Measurements from ENCODE around the gene MDGA2.

The MDGA2 gene

DNA sequence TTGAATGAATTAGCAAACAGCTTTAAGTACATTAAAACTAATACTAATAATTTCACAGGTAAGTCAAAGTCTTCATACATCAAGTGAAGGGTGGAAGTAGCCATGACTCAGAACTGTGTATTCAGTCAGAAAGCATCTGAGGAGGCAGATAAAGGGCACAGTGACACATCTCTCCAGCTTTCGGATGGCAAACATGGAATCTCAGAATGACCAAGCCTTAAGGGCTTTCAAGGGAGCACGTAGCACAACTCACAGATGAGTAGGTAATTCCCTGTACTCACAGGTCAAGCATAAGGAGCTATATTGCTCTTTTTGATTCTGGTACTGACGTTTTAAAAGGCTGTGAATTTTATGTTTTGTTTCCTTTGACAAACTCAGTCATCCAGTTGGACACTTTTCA, 56.0 kb downstream of the MDGA2 start:
- no peak for DNase-seq

DNA sequence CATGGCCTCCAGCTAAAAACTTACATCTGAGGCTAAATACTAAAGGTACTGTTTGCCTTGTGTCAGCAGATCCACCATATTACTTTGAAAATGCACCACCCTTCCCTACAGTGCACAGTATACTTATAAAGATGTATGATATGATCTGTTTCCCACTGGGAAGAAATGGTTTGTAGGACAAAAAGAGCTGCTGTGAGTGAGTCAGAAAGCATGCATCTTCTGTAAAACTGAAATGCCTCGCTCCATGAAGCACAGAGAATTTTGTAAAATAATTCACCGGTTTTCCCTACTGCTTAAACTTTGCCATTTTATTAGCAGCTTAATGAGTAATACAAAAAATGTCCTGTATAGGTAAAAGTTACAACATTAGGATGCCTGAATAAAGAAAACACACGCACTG, 68.8 kb downstream of the MDGA2 start:
- DNase-seq, result no peak

- no peak for DNase-seq
These were observed 78.5 kb downstream of the MDGA2 start for GRCh38 chr14:47596860-47597259.

- no peak for DNase-seq
These were observed 79.2 kb downstream of the MDGA2 start for GRCh38 chr14:47596232-47596631.

DNA sequence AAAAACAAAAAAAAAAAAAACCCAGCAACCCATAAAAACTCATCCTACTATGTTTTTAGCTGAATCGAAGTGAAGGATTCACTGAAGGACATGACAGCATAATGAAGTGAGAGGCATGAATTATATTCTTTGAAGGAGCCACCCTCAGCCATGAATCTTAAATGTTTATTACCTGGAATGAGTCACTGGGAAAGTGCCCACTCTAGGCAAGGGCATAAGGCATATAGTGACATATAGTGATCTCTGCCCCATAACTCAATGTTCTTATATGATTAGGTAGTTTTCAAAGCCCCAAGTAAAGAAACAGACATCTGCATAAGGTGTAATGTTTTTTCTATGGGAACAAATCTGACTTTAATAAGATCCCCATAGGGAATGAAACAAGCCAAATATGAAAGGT, 79.9 kb downstream of the MDGA2 start:
- DNase-seq, result no peak

GRCh38 chr14:47590767-47591495, 84.5 kb downstream of the MDGA2 start:
- no peak for DNase-seq

DNA sequence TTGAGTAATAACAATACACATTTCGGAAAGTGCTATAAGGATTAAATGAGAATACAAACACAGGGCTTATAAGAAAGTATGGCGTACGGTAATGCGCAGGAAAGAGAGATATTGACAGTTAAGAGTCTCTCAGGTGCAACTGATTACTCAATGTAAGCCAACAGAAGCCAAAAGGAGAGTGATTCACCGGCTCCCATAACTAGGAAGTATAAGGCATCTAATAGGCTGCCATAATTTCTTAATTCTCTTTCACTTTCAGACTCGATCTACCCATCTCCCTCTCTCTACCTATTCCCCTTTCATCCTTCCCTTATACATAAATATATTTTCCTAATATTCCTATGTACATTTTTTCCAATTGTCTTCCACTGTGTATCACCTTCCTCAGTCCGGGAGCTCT, 90.0 kb downstream of the MDGA2 start:
- no peak for DNase-seq

- no peak for DNase-seq
These were observed 108.1 kb downstream of the MDGA2 start for GRCh38 chr14:47567273-47567672.

DNA sequence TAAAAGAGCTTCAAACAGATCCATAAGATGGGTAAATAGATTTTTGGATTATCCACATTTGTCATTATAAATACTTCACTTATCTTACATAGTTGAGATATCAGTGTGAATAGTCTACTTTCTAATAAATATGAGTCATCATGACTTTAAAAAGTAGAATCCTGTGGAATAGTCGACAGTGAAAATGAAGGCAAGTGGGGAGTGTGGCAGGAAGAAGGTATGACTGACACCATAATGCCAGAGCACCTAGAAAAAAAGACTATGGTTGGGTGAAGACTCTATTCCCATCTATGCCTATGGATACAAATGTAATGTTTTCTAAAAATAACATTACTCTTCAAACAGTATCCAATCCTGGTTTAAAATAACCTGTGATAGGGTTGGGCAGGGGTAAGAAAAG, 117.5 kb downstream of the MDGA2 start:
- DNase-seq, result no peak

DNA sequence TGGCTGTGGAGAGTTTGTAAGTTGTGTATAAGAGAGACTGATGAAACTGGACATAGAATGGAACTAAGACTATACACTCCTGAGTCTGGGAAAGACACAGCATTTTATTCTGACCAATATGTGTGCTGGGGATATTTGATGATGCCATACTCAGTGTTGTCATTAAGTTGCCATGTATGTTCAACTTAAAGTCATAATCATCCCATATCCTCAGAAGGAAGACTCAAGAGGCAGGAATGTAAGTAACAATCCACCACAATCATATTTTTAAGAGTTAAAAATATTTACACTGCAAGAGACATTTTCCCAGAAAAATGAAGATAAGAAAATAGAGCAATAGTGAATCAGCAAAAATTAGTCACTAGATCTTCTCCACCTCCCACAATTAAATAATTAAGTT, 120.1 kb downstream of the MDGA2 start:
- no peak for DNase-seq

DNA sequence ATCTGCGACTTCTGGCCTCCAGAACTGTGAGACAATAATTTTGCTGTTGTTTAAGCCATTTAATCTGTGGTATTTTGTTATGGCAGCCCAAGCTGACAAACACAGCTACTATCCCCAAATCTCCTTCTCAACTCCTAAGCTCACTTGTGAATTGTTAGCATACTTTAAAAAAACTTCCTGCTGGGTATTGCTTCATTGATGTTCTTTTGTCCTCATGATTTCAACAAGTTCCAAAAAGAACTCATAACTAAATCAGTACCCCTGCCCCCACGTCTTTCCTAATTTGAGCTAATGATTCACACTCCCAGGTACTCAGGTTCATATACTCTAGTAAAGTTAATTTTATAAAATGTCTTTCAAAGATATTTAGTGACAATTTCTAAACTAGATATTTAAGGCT, 125.5 kb downstream of the MDGA2 start:
- DNase-seq, result no peak

GRCh38 chr14:47543459-47543858, 131.9 kb downstream of the MDGA2 start:
- no peak for DNase-seq

DNA sequence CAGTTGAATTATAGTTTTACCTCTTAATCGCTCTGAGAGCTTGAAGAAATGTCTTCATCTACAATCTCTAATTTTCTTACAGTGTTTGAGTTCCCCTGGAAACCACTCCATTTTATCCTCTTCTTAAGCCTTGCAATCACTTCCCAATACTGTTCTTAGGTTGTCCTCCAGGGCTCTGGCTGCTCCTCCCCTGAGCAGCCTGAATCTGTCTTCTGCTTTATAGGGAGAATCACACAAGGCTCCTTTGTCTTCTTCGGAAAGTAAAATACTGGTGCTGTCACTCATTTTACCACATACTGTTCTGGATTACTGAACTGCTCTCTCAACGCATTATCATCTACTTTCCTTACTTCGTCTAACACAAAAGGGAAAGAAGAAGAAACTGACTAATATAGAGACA, 133.7 kb downstream of the MDGA2 start:
- no peak for DNase-seq

- DNase-seq, result no peak
These were observed 136.4 kb downstream of the MDGA2 start for GRCh38 chr14:47539031-47539461.

- no peak for DNase-seq
These were observed 139.1 kb downstream of the MDGA2 start for GRCh38 chr14:47536341-47536740.

DNA sequence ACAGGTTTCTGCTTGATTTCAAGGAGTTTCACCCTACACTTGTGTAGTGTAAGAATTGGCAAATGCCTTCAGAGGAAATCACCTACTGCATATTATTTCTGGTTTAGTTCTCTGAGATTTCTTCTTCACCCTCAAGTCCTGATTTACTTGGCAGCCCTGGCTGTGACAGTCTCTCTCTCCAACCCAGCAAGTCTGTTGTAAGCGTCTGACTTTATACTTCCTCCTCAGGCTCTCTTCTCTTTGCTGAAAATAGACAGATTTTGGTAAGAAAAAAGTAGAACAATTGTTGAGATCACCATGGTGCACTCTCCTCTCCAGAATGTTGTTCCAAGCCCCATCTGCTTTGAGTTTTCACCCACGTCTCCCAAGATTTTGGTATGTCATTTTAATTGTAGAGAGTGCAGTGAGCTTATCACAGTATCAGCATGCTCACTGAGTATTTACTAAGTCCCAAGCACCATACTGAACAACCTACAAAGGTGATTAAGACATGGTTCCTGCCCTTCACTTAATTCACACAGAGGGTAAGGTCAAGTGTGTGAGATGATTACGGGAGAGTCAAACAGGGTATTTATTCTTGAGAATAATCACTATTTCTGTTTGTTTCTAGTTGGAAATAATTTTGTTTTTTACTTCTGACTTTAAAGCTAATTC, 148.7 kb downstream of the MDGA2 start:
- DNase-seq, result no peak

DNA sequence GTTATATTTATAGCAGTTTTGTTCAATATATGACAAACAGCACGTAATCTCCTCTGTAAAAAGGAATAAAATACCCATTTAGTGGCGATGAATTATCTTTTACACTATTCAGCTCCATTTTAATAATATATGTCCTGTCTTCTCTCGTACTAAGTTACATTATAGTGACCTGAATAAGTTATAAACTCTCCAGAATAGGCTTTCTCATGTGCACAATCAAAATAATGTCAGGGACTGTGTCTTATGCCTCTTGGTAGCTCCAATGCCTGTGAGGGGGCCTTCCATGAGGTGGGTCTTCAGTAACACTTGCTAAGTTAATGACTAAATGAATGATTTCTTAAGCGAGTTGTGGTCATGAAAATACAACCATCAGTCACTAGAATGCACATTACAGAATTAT, 150.9 kb downstream of the MDGA2 start:
- DNase-seq, result no peak

GRCh38 chr14:47520382-47520781, 155.0 kb downstream of the MDGA2 start:
- no peak for DNase-seq

- no peak for DNase-seq
These were observed 163.6 kb downstream of the MDGA2 start for GRCh38 chr14:47511829-47512228.

DNA sequence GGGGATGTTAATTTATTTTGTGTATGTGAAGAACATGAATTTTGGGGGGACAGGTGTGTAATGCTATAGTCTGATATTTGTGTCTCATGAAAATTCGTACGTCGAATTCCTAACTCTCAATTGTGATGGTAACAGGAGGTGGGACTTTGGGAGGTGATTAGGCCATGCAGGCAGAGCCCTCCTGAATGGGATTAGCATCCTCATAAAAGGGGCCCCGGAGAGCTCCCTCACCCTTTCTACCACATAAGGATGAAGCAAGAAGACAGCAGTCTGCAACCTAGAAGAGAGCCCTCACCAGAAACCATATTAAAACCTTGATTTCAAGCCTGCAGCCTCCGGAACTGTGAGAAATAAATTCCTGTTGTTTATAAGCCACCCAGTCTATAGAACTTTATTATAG, 165.4 kb downstream of the MDGA2 start:
- no peak for DNase-seq

GRCh38 chr14:47507861-47508260, 167.5 kb downstream of the MDGA2 start:
- no peak for DNase-seq

DNA sequence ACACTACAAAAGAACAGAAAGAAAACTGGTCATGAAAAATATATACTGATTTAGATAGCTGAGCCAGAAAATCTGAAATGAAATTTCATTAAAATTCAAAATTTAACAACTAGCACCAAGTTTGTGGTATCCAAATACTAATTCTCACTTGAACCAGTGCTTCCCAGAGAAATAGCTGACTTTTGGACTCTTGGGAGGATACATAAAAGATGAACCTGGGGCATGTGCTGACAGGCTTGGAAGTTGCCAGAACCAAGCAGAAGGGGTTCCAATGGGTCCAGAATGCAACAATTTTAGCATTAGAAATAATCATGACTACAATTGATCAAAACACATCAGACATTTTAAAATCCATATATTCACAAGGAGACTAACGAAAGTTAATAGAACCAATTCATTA, 175.0 kb downstream of the MDGA2 start:
- DNase-seq, result no peak

- DNase-seq, result no peak
These were observed 184.6 kb downstream of the MDGA2 start for GRCh38 chr14:47490766-47491165.

GRCh38 chr14:47490353-47490752, 185.1 kb downstream of the MDGA2 start:
- DNase-seq, result no peak

DNA sequence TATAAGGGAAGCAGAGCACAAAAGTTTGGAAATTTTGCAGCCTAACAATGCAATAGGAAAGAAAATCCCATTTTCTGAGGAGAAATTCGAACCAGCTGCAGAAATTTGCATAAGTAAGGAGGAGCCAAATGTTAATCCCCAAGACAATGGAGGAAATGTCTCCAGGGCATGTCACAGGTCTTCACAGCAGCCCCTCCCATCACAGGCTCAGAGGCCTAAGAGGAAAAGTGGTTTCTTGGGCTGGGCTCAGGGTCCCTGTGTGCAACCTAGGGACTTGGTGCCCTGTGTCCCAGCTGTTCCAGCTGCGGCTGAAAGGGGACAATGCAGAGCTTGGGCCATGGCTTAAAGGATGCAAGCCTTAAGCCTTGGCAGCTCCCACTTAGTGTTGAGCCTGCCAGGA, 190.0 kb downstream of the MDGA2 start:
- no peak for DNase-seq
